Raji (cell line): ENCODE measurements around the gene PRR33.

Source experiments
- POLR2A ChIP-seq: IDR thresholded peaks from 2 replicates; pipeline ENCODE4 v1.6.1; 2011; ENCODE audit warnings: low read depth, low read length, control low read depth; ENCODE audit not compliant: insufficient read depth

The PRR33 gene

GRCh38 chr11:1891831-1892115 is at the start of gene PRR33:
Gene PRR33 (minus strand): TSS chr11:1891895. CDS start chr11:1890584, 1,311 bp downstream.
- TF ChIP-seq POLR2A: no peak

DNA sequence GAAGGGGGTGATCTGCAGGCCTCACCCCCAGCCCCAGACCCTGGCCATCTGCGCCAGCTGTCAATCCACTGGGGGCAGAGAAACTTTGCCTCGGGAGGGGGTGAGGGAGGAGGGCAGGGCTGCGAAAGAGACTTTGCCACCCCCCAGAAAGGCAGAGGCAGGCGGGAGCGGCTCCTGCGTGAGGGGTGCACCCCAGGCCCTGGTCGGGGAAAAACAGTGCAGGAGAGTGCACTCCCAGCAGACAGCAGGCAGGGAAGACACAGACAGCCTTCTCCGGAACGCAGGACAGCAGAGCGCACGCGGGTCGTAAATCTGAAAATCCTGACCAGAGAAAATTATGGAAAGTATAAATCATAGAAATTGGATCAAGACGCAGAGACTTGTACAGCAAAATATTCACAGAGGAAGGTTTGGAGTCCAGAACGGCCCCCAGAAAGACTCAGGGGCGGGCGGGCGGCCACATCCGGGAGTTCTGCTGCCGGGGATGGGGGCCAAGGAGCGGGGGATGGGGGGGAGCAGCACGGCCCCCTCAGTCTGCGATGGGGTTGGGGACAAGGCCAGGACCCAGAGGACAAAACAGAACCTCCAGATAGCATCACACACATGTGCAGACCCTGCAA is 47.4 kb upstream of the PRR33 start:
- TF ChIP-seq POLR2A: no peak

DNA sequence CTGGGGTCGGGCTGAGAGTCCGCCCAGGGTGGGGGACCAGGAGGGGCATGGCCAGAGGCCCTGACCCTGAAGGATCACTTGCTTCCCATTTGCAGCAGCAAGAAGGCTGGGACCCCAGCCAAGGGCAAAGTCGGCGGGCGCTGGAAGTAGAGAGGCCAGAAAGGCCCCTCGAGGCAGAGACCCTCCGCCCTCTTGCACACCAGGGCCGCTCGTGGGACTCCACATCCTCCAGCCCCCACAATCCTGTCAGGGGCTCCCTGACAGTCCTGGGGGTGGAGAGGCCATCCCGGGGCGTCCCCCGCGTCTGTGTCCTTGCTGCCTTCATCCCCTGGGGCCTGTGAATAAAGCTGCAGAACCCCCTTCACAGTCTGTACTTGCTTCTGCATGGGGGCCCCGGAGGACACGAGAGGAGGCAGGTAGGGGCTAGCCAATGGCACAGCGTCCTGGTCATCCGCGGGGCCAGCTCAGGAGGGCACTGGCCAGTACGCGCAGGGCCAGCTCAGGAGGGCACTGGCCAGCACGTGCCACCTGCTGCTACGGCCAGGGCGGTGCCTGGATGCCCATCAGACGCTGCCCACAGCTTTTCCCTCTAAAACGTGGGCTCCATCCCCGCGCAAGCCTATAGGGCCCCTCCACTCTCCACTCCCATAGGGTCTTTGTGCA is 46.8 kb upstream of the PRR33 start:
- no peak for TF ChIP-seq POLR2A

- no peak for TF ChIP-seq POLR2A
Observed at GRCh38 chr11:1937616-1938342, 46.1 kb upstream of the PRR33 start.

DNA sequence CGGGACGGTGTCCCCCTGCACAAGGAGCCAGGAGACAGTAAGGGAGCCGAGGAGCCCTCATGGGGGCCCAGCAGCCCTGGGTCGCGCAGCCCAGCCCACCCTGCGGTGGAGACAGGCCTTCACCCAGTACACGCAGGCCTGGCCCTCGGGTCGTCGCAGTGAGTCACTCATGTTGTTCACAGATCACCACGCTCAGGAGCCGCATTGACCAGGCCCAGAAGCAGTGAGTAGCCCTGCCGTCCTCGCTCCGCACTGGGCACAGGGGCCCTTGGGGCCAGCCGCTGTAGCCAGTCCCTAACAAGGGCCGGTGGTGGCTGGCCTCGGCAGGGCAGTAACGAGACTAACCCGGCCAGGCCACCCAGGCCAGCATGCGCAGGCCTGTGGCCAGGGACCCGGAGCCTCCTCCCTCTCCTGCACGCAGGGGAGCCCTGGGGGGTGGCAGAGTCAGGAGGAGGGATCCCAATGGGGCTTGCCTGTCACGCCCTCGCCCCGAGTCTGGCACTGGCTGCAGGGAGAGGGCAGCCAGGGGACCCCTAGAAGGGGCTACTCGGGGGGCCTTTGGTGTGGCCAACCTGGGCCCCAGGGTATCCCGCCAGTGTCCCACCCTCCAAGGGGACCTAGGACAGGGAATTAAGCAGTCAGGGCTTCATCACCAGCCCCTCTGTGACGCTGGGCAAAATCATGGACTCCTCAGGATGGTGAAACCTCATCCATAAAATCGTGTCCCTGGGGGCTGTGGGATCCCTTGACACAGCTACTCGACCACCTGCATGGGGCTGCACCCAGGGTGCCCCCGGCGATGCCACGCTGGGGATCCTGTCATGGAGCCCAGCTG is 45.3 kb upstream of the PRR33 start:
- TF ChIP-seq POLR2A: no peak

DNA sequence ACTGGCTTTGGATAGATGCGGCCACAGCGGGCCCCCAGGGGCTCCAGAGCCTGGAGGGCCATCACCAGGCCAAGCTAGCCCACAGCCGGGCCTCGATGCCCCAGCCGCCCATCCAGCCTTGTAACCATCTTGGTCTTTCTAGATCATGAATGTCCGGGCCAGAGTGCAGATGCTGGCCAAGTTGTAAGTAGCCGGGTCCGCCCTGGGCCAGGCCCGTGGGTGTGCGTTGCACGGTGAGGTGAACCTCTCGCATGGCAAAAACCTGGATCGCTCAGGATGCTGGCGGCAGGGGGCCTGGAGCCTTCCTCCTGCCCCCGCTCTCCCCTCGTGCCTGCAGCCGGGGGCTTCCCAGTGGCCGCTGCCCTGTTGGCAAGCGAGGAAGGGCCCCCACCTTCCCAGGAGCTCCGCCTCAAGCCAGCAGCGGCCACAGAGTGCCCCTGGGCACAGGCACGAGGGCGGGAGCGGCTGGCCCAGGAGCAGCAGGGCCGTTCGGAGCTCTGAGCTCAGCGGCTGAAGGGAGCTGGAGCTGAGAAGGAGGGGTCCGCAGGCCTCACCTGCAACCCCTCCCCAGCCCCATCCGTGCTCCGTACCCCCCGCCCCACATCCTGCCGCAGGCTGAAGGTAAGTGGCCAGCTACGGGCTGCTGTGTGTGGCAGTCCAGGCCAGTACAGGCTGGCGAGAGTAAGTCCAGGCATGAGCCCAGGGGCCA is 44.5 kb upstream of the PRR33 start:
- TF ChIP-seq POLR2A: no peak

GRCh38 chr11:1935156-1936071 is 43.7 kb upstream of the PRR33 start:
- TF ChIP-seq POLR2A: no peak

DNA sequence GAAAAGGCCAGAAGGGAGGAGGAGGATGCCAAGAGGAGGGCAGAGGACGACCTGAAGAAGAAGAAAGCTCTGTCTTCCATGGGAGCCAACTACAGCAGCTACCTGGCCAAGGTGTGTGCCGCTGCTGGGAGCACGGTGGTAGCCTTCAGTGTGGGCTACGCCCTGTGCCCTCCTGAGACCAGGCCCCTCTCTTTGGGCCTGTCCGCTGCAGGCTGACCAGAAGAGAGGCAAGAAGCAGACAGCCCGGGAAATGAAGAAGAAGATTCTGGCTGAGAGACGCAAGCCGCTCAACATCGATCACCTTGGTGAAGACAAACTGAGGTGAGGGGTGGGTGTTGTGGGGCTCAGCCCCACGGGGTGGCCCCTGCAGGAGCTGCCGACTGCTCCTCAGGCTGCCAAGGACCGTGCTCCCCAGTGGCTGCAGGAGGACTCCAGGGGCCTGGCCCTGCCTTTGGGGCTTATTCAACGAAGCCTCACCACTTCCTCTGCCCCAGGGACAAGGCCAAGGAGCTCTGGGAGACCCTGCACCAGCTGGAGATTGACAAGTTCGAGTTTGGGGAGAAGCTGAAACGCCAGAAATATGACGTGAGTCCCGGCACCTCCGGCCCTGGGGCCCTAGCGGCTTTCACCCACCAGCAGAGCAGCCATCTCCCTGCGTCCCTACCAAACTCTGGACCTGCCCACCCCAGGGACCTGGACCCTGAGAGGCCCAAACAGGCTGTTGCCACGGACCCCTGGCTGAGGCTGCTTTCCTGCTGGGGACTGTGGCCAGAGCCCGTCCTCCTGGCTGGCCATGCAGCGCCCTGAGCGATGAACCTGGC is 42.9 kb upstream of the PRR33 start:
- no peak for TF ChIP-seq POLR2A

GRCh38 chr11:1933416-1934334 is 42.0 kb upstream of the PRR33 start:
- TF ChIP-seq POLR2A: no peak

DNA sequence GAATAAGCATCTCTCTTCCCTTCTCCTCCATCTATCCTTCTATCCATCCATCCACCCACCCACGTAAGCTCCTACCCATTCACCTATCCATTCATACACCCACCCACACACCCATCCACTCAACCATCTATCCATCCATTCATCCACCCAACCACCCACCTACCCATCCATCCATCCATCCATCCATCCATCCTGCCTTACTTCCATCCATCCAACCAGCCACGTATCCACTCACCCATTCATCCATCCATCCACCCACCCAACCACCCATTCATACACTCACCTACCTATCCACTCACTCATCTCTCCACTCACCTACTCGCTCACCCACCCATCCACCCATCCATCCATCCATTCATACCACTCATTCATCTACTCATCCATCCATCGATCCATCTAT is 41.0 kb upstream of the PRR33 start:
- no peak for TF ChIP-seq POLR2A

DNA sequence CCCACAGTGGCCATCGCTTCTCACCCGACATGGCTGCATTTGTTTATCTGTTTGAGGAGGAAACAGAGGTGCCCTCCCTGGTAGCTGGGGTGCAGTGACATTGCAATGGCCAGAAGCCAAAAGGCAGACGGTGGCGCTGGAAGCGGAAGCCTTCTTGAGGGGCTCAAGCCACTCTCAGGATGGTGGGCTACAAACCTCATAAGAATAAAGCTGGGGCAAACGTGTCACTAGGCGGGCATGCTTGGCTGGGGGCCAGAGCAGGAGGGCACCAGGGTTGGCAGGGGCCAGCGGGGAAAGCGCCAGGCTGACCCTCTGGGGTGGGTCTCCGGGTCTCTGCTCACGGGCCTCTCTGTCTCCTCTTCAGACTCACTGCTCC is 40.4 kb upstream of the PRR33 start:
- TF ChIP-seq POLR2A: no peak
